ENCODE data around the gene LITAF.
A peak's percentile ranks its signal among the peaks of the same experiment; 100 is the strongest.

The LITAF gene

GRCh38 chr16:11586856-11587642, at the start of gene LITAF (continued):
- TF ChIP-seq, protein P1, sequence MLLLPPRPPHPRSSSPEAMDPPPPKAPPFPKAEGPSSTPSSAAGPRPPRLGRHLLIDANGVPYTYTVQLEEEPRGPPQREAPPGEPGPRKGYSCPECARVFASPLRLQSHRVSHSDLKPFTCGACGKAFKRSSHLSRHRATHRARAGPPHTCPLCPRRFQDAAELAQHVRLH (tag by site-specific recombination; IDR thresholded peaks at IDR 0.05), result peak; percentile 54; the same call in 1 of the 2 replicates
- peak; percentile 63 for TF ChIP-seq FEZF1 (tag by site-specific recombination; IDR thresholded peaks at IDR 0.05)
- TF ChIP-seq GLIS1 (tag by site-specific recombination; IDR thresholded peaks at IDR 0.05), result peak; percentile 52
- peak; percentile 98 for TF ChIP-seq ZNF341 (tag by site-specific recombination; IDR thresholded peaks at IDR 0.05; ENCODE audit: low read depth)
- TF ChIP-seq KLF8 (tag by site-specific recombination; IDR thresholded peaks at IDR 0.05), result peak; percentile 59; the same call in 1 of the 2 replicates
- no peak for TF ChIP-seq ZNF571 (tag by site-specific recombination; IDR thresholded peaks at IDR 0.05)
- TF ChIP-seq, protein P2, sequence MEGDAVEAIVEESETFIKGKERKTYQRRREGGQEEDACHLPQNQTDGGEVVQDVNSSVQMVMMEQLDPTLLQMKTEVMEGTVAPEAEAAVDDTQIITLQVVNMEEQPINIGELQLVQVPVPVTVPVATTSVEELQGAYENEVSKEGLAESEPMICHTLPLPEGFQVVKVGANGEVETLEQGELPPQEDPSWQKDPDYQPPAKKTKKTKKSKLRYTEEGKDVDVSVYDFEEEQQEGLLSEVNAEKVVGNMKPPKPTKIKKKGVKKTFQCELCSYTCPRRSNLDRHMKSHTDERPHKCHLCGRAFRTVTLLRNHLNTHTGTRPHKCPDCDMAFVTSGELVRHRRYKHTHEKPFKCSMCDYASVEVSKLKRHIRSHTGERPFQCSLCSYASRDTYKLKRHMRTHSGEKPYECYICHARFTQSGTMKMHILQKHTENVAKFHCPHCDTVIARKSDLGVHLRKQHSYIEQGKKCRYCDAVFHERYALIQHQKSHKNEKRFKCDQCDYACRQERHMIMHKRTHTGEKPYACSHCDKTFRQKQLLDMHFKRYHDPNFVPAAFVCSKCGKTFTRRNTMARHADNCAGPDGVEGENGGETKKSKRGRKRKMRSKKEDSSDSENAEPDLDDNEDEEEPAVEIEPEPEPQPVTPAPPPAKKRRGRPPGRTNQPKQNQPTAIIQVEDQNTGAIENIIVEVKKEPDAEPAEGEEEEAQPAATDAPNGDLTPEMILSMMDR (tag by site-specific recombination; IDR thresholded peaks at IDR 0.05), result peak; percentile 48; the same call in 1 of the 2 replicates
- TF ChIP-seq ZNF692 (tag by site-specific recombination; IDR thresholded peaks at IDR 0.05), result peak; percentile 84
- peak; percentile 79 for TF ChIP-seq PRDM10 (tag by site-specific recombination; IDR thresholded peaks at IDR 0.05)
- TF ChIP-seq ZNF248 (tag by site-specific recombination; IDR thresholded peaks at IDR 0.05), result no peak
- TF ChIP-seq ZNF777 (tag by site-specific recombination; IDR thresholded peaks at IDR 0.05; ENCODE audit: borderline replicate concordance), result peak; percentile 71; the same call in 1 of the 2 replicates
- TF ChIP-seq ZNF311 (tag by site-specific recombination; IDR thresholded peaks at IDR 0.05; ENCODE audit: borderline replicate concordance), result no peak
- TF ChIP-seq BCL11A (tag by site-specific recombination; IDR thresholded peaks at IDR 0.05; ENCODE audit: low read depth), result 0 out of 2 replicates have a peak, but pooled peaks have one; percentile 19
- TF ChIP-seq ZSCAN5A (tag by site-specific recombination; IDR thresholded peaks at IDR 0.05), result peak; percentile 68; the same call in 1 of the 2 replicates
- TF ChIP-seq, protein P3, sequence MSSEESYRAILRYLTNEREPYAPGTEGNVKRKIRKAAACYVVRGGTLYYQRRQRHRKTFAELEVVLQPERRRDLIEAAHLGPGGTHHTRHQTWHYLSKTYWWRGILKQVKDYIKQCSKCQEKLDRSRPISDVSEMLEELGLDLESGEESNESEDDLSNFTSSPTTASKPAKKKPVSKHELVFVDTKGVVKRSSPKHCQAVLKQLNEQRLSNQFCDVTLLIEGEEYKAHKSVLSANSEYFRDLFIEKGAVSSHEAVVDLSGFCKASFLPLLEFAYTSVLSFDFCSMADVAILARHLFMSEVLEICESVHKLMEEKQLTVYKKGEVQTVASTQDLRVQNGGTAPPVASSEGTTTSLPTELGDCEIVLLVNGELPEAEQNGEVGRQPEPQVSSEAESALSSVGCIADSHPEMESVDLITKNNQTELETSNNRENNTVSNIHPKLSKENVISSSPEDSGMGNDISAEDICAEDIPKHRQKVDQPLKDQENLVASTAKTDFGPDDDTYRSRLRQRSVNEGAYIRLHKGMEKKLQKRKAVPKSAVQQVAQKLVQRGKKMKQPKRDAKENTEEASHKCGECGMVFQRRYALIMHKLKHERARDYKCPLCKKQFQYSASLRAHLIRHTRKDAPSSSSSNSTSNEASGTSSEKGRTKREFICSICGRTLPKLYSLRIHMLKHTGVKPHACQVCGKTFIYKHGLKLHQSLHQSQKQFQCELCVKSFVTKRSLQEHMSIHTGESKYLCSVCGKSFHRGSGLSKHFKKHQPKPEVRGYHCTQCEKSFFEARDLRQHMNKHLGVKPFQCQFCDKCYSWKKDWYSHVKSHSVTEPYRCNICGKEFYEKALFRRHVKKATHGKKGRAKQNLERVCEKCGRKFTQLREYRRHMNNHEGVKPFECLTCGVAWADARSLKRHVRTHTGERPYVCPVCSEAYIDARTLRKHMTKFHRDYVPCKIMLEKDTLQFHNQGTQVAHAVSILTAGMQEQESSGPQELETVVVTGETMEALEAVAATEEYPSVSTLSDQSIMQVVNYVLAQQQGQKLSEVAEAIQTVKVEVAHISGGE (tag by site-specific recombination; conservative IDR thresholded peaks at IDR 0.05; ENCODE audit: low read depth), result peak; percentile 56; the same call in 1 of the 2 replicates
- TF ChIP-seq REPIN1 (tag by site-specific recombination; IDR thresholded peaks at IDR 0.05; ENCODE audit: low read depth), result no peak
- TF ChIP-seq ZNF843 (tag by site-specific recombination; IDR thresholded peaks at IDR 0.05), result peak; percentile 21; the same call in 1 of the 2 replicates
- TF ChIP-seq ZNF366 (tag by site-specific recombination; conservative IDR thresholded peaks at IDR 0.05), result peak; percentile 22; the same call in 1 of the 2 replicates
- peak; percentile 71 for TF ChIP-seq KLF17 (tag by site-specific recombination; IDR thresholded peaks at IDR 0.05)
- peak; percentile 84; the same call in 1 of the 2 replicates for TF ChIP-seq ZNF768 (tag by site-specific recombination; IDR thresholded peaks at IDR 0.05)
- no peak for TF ChIP-seq TRIM28 (IDR thresholded peaks at IDR 0.05; ENCODE audit: borderline replicate concordance, low read length)
- TF ChIP-seq, protein P4, sequence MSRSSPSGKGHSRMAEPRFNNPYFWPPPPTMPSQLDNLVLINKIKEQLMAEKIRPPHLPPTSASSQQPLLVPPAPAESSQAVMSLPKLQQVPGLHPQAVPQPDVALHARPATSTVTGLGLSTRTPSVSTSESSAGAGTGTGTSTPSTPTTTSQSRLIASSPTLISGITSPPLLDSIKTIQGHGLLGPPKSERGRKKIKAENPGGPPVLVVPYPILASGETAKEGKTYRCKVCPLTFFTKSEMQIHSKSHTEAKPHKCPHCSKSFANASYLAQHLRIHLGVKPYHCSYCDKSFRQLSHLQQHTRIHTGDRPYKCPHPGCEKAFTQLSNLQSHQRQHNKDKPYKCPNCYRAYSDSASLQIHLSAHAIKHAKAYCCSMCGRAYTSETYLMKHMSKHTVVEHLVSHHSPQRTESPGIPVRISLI (tag by site-specific recombination; IDR thresholded peaks at IDR 0.05), result no peak
- peak; percentile 92 for TF ChIP-seq ZNF335 (tag by site-specific recombination; conservative IDR thresholded peaks at IDR 0.05)
- TF ChIP-seq ZFHX2 (tag by site-specific recombination; conservative IDR thresholded peaks at IDR 0.05), result peak; percentile 93
